Astrocyte (in vitro differentiated cells and primary cell): ENCODE data around the gene FSTL4. TPM values are rescaled to one million over a fixed set of nuclear protein-coding genes. Genes with fewer than 3 reads are reported as not detected.

Source experiments
- DNase-seq: peaks from one replicate; pipeline ENCODE4 v3.0.0-alpha.2; 2010; ENCODE audit warnings: low read depth
- FAIRE-seq: peaks from 2 replicates; lab custom pipeline; 2011; peaks lifted over from hg19 to GRCh38; lab: Jason Lieb, UNC
- H2AFZ ChIP-seq: 2 replicates; pipeline ENCODE4 v1.6.0; 2012; ENCODE audit warnings: low read depth, low read length, inconsistent platforms
- H3K27ac ChIP-seq: 2 replicates; pipeline ENCODE4 v1.5.1; 2011; ENCODE audit warnings: low read depth, low read length, inconsistent platforms
- H3K27me3 ChIP-seq: 2 replicates; pipeline ENCODE4 v1.6.0; 2011; ENCODE audit warnings: low read length, inconsistent platforms; ENCODE audit not compliant: insufficient read depth
- H3K36me3 ChIP-seq: 2 replicates; pipeline ENCODE4 v1.5.1; 2011; ENCODE audit warnings: low read length, inconsistent platforms; ENCODE audit not compliant: insufficient read depth
- H3K4me1 ChIP-seq: 2 replicates; pipeline ENCODE4 v1.5.1; 2011; ENCODE audit warnings: low read length, inconsistent platforms; ENCODE audit not compliant: insufficient read depth
- H3K4me2 ChIP-seq: 2 replicates; pipeline ENCODE4 v1.6.0; 2012; ENCODE audit warnings: low read length, inconsistent platforms
- H3K4me3 ChIP-seq: 2 replicates; pipeline ENCODE4 v1.5.1; 2011; ENCODE audit warnings: low read depth, mild to moderate bottlenecking, low read length, inconsistent platforms; ENCODE audit not compliant: insufficient read depth
- H3K79me2 ChIP-seq: 2 replicates; pipeline ENCODE4 v1.6.0; 2012; ENCODE audit warnings: mild to moderate bottlenecking, low read length, inconsistent platforms; ENCODE audit not compliant: insufficient read depth
- H3K9ac ChIP-seq: 2 replicates; pipeline ENCODE4 v1.6.0; 2012; ENCODE audit warnings: mild to moderate bottlenecking, low read length, inconsistent platforms
- H3K9me3 ChIP-seq: 2 replicates; pipeline ENCODE4 v1.5.1; 2012; ENCODE audit warnings: low read depth, mild to moderate bottlenecking, low read length, inconsistent platforms; ENCODE audit not compliant: insufficient read depth
- H4K20me1 ChIP-seq: 2 replicates; pipeline ENCODE4 v1.6.0; 2012; ENCODE audit warnings: low read length, inconsistent platforms; ENCODE audit not compliant: insufficient read depth
- H3K27ac Mint-ChIP-seq: one replicate; pipeline ENCODE4 v1.8.0; 2021; ENCODE audit warnings: mild to moderate bottlenecking, mixed read lengths; ENCODE audit not compliant: unreplicated experiment
- H3K27me3 Mint-ChIP-seq: one replicate; pipeline ENCODE4 v1.8.0; 2021; ENCODE audit warnings: low read depth, mixed read lengths; ENCODE audit not compliant: unreplicated experiment
- H3K36me3 Mint-ChIP-seq: one replicate; pipeline ENCODE4 v1.8.0; 2021; ENCODE audit warnings: low read depth, mixed read lengths; ENCODE audit not compliant: unreplicated experiment
- H3K4me1 Mint-ChIP-seq: one replicate; pipeline ENCODE4 v1.8.0; 2021; ENCODE audit warnings: low read depth, mixed read lengths; ENCODE audit not compliant: unreplicated experiment
- H3K4me3 Mint-ChIP-seq: one replicate; pipeline ENCODE4 v1.8.0; 2021; ENCODE audit warnings: mild to moderate bottlenecking, moderate library complexity, mixed read lengths; ENCODE audit not compliant: unreplicated experiment
- H3K9me3 Mint-ChIP-seq: one replicate; pipeline ENCODE4 v1.8.0; 2021; ENCODE audit warnings: mild to moderate bottlenecking, mixed read lengths; ENCODE audit not compliant: unreplicated experiment
- EZH2 ChIP-seq: IDR thresholded peaks from 2 replicates; pipeline ENCODE4 v1.6.1; 2012; ENCODE audit warnings: mild to moderate bottlenecking, low read length, inconsistent platforms; ENCODE audit not compliant: insufficient read depth
- total RNA-seq: library from RNA; stranded (reverse); gene quantifications from 2 replicates; pipeline ENCODE4 v1.2.1, GENCODE V29; 2021
- TF ChIP-seq, protein P1 (sequence below): IDR thresholded peaks from 2 replicates; pipeline ENCODE4 v1.5.1; 2011; ENCODE audit warnings: low read depth, mild to moderate bottlenecking, inconsistent platforms, low read length, moderate library complexity; ENCODE audit not compliant: insufficient read depth

The FSTL4 gene
- total RNA-seq, 1 donor from 2014 or later = not detected

DNA sequence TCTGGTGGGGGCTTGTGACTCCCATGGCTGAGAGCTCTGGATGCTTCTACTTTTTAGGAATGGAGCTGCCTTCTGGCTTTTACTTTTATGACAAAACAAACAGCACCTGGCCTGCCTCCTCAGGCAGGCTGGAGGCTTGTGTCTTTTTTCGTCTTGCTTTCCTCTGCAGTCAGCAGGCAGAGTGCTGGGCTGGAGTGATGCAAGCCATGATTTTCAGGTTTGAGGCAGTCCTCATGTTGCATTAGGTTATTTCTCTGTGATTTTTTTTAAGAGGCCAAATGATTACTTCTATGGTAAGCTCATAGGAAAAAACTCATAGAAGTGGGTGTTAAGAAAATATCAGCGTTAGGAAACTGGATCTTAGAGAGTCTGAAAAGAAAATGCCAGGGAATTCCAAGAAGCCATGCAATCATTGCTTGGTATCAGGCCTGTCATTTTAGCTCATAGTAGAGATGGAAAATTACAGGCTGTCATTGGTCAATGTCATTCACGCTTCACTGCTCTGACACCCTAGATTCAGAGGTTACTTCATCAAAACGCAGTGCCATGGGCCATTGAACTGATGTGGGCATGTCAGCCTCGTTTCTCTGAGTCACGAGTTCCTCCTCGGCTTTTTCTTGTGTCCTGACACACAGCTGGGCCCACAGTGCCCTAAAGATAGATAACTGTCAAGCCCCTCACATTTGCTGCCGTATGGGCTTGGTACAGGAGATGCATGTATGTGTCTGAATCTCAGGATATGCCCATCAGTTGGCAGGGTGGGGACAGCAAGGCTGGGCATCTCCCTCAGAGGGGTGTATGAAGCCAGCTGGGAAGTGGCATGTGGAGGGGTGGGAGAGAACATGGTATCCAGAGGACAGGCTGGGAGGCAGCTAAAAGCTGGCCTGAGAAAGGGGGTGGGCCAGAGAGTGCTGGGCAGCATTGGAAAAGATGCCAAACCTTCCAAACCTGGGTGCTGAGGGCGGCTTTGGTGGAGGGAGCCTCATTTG lies 408.7 kb downstream of the FSTL4 start:
- Histone ChIP-seq H3K4me1 (peaks cover 2% of the 10 kb centered on the region), H3K36me3 (no peaks in the 10 kb centered on the region), H3K4me2 (no peak overlapping the region), H4K20me1 (no peaks in the 10 kb centered on the region), H2AFZ (no peak overlapping the region), H3K27ac (no peak overlapping the region), H3K9me3 (no peaks in the 10 kb centered on the region), H3K27me3 (peaks cover 2% of the 10 kb centered on the region), H3K4me3 (no peak overlapping the region), H3K9ac (no peak overlapping the region), H3K79me2 (no peaks in the 10 kb centered on the region)
- peak; percentile 20 for DNase-seq
- Mint-ChIP-seq H3K4me1 (peaks cover 10% of the 10 kb centered on the region), H3K9me3 (peaks cover 2% of the 10 kb centered on the region), H3K4me3 (no peak overlapping the region), H3K36me3 (peaks cover 4% of the 10 kb centered on the region), H3K27me3 (peaks cover 41% of the 10 kb centered on the region), H3K27ac (no peak overlapping the region)
- TF ChIP-seq EZH2 = no peak
- no peak for FAIRE-seq

DNA sequence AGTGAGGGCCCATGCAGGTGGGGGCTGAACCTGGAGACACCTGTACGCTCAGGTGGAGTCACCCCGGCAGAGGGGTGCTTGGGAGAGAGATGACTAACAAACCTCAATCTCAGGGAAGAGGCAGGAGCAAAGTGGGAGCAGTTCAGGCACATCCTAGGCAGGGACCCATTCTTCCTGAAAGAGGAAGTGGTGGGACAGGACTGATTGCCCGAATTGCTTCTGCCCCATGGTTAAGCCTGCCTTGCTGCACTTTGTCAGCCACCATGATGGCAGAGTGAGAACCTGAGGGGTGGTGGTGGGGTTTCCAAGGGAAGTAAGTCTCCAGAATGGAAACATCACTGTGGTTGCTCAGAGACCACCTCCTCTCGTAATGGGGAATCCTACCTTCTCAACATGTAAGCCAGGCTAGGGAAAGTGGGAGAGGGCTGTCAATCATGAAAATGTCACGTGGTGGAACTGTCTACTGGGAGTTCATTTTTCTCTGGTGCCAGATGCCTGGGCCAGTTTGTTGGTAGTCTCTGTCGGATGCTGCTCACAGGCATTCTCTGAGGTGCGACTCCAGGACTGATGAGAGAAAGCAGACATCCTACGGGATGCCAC lies 410.2 kb downstream of the FSTL4 start:
- Mint-ChIP-seq H3K27me3 (peaks cover 40% of the 10 kb centered on the region), H3K36me3 (peaks cover 4% of the 10 kb centered on the region), H3K4me3 (no peak overlapping the region), H3K4me1 (peaks cover 10% of the 10 kb centered on the region), H3K27ac (no peak overlapping the region), H3K9me3 (peaks cover 2% of the 10 kb centered on the region)
- Histone ChIP-seq H3K9me3 (no peaks in the 10 kb centered on the region), H3K4me1 (peaks cover 2% of the 10 kb centered on the region), H3K36me3 (no peaks in the 10 kb centered on the region), H3K27ac (no peak overlapping the region), H3K4me2 (no peak overlapping the region), H3K4me3 (no peak overlapping the region), H3K79me2 (no peaks in the 10 kb centered on the region), H3K27me3 (peaks cover 2% of the 10 kb centered on the region), H3K9ac (no peak overlapping the region), H4K20me1 (no peaks in the 10 kb centered on the region), H2AFZ (no peak overlapping the region)
- FAIRE-seq (no peak), DNase-seq (no peak)
- no peak for TF ChIP-seq EZH2
- TF ChIP-seq, protein P1, sequence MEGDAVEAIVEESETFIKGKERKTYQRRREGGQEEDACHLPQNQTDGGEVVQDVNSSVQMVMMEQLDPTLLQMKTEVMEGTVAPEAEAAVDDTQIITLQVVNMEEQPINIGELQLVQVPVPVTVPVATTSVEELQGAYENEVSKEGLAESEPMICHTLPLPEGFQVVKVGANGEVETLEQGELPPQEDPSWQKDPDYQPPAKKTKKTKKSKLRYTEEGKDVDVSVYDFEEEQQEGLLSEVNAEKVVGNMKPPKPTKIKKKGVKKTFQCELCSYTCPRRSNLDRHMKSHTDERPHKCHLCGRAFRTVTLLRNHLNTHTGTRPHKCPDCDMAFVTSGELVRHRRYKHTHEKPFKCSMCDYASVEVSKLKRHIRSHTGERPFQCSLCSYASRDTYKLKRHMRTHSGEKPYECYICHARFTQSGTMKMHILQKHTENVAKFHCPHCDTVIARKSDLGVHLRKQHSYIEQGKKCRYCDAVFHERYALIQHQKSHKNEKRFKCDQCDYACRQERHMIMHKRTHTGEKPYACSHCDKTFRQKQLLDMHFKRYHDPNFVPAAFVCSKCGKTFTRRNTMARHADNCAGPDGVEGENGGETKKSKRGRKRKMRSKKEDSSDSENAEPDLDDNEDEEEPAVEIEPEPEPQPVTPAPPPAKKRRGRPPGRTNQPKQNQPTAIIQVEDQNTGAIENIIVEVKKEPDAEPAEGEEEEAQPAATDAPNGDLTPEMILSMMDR = no peak

DNA sequence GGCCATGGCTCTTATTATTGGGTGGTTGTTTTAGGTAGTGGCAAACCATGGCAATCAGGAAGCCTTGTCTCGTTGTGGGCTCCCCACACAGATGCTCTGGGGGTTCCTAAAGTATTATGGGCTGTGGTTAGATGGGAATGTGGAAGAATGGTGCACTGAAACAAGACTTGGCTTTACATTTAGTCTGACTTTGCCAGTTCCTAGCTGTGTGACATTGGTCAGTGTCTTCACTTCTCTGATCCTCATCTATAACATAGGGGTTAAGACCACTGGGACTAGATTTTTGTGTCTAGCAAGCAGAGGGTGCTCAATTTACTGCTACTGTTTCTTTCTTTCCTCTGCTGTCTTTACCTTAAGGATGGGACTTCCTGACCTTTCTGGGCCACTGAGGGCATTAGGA lies 411.0 kb downstream of the FSTL4 start:
- Histone ChIP-seq H3K4me2 (no peak overlapping the region), H3K79me2 (no peaks in the 10 kb centered on the region), H3K36me3 (no peaks in the 10 kb centered on the region), H3K4me1 (peaks cover 2% of the 10 kb centered on the region), H3K27ac (no peak overlapping the region), H3K4me3 (no peak overlapping the region), H3K27me3 (peaks cover 2% of the 10 kb centered on the region), H2AFZ (no peak overlapping the region), H3K9ac (no peak overlapping the region), H3K9me3 (no peaks in the 10 kb centered on the region), H4K20me1 (no peaks in the 10 kb centered on the region)
- Mint-ChIP-seq H3K27me3 (peaks cover 40% of the 10 kb centered on the region), H3K4me1 (peaks cover 10% of the 10 kb centered on the region), H3K4me3 (no peak overlapping the region), H3K9me3 (peaks cover 2% of the 10 kb centered on the region), H3K27ac (no peak overlapping the region), H3K36me3 (peaks cover 4% of the 10 kb centered on the region)
- TF ChIP-seq, protein P1 = no peak
- TF ChIP-seq EZH2 = no peak
- FAIRE-seq = no peak
- no peak for DNase-seq
